ENCODE measurements around the gene ZNF827.

ZNF827 gene

DNA sequence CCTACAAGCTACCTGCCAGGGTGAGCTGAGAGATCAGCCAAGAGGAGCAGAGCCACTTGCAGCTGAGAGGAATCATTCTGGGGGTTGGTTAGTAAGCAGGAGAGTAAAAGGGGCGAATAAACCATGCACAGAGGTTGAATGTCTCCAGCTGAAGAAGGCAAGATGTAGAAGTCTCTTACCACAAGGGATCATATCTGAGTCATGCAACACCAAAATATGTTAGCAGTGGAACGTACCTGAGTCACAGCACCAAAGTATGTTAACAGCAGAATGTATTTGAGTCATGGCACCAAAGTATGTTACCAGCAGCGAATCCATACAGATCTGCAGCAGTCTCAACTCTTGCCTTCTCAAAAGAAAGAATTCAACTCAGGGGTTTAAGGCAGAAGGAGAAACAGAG lies 228.8 kb downstream of the ZNF827 start:
- DNase-seq (ENCODE audit: low spot score), result no peak

DNA sequence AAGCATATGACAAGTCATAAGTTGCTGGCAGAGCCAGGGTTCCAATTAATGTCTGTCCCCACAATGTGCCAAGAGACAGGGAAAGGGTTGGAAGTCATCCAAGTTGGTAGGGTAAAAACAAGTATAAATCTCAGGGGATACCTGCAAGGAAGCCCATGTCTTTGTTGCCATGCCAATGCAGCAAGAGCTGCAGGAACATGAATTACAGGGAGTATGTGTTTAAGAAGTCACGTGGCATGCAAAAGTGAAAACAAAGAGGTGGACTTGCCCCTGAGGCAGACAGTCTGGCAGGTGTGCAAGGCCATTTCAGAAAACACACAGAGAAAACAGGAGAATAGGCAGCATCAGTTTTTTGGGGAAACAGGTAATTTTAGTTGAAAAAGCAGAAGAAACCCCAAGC lies 229.3 kb downstream of the ZNF827 start:
- no peak for DNase-seq (ENCODE audit: low spot score)
